ENCODE results near the gene COPS7A. TPM values are rescaled to one million over a fixed set of nuclear protein-coding genes. Genes with fewer than 3 reads are reported as not detected.

COPS7A gene
- total RNA-seq, 1 experiment from 2014 or later = 67.8 TPM

DNA sequence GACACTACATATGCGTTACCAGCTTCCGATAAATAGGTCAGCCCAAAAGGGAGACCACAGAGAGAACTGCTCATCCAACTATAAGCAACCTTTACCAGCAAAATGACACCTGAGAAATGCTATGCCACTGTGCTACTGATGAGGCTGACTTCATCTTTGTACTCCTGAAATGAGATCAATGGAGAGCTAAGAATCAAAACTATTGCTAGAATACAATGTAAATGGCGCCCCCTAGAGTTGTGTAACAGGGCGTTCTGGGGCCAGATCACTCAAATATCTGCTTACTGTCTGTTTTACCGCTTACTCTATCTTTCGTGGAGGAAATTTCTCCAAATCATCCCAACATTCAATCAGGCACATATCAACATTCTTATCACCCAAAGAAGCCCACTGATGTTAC lies 39.2 kb upstream of the COPS7A start:
- H2AFZ ChIP-seq (ENCODE audit: low read depth, low read length, poor library complexity, severe bottlenecking) = no peak overlapping the region
- no peak overlapping the region for H3K9ac ChIP-seq (ENCODE audit: low read length)
- CTCF ChIA-PET = interaction anchor here (0.6 to 2.4 kb wide), 16 partner anchors 8 to 152 kb away, joined by 3 to 14 read pairs (median 3); partner anchors contain the start of gene COPS7A
- RAD21 ChIA-PET (ENCODE audit: low non-redundant PET in 1 of 2, low total read pairs in 2 of 2, uncharacterized antibody in 2 of 2, unreplicated experiment in 2 of 2) = interaction anchor here in 1 of 2 experiments (0.7 to 1.0 kb wide), 3 partner anchors 67 to 117 kb away, joined by 3 read pairs; partner anchors contain the start of gene NOP2
- intact Hi-C loops (cut with micrococcal nuclease) = loop anchor here (1.0 kb wide), 2 partner anchors 67 to 116 kb away; partner anchors contain the start of gene NOP2
- TF ChIP-seq SRF (IDR thresholded peaks at IDR 0.05; ENCODE audit: low read depth) = no peak
- peak; percentile 58 for TF ChIP-seq RAD21 (IDR thresholded peaks at IDR 0.05; ENCODE audit: low read depth)
- TF ChIP-seq FOSL1 (IDR thresholded peaks at IDR 0.05; ENCODE audit: low read depth) = no peak
- TF ChIP-seq, protein P1, sequence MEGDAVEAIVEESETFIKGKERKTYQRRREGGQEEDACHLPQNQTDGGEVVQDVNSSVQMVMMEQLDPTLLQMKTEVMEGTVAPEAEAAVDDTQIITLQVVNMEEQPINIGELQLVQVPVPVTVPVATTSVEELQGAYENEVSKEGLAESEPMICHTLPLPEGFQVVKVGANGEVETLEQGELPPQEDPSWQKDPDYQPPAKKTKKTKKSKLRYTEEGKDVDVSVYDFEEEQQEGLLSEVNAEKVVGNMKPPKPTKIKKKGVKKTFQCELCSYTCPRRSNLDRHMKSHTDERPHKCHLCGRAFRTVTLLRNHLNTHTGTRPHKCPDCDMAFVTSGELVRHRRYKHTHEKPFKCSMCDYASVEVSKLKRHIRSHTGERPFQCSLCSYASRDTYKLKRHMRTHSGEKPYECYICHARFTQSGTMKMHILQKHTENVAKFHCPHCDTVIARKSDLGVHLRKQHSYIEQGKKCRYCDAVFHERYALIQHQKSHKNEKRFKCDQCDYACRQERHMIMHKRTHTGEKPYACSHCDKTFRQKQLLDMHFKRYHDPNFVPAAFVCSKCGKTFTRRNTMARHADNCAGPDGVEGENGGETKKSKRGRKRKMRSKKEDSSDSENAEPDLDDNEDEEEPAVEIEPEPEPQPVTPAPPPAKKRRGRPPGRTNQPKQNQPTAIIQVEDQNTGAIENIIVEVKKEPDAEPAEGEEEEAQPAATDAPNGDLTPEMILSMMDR (IDR thresholded peaks at IDR 0.05 in 2 of 3, conservative IDR thresholded peaks at IDR 0.05 in 1 of 3; ENCODE audit: borderline replicate concordance in 1 of 3, insufficient read depth in 1 of 3, low read depth in 2 of 3, low read length in 2 of 3) = peak; percentile 52 to 86 (median 67); a peak in 5 of 6 replicates
- TF ChIP-seq, protein P2, sequence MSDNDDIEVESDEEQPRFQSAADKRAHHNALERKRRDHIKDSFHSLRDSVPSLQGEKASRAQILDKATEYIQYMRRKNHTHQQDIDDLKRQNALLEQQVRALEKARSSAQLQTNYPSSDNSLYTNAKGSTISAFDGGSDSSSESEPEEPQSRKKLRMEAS (IDR thresholded peaks at IDR 0.05) = no peak
- no peak for TF ChIP-seq EZH2 (IDR thresholded peaks at IDR 0.05)
- TF ChIP-seq CEBPB (IDR thresholded peaks at IDR 0.05; ENCODE audit: low read depth) = peak; percentile 48; the same call in 1 of the 2 replicates
- H4K20me1 ChIP-seq (ENCODE audit: insufficient read depth) = peaks cover 18% of the 10 kb centered on the region; the same call in 1 of the 2 replicates
- POLR2A ChIA-PET = interaction anchor here (1.0 kb wide), 1 partner anchor 76 kb away, joined by 3 read pairs; no protein-coding TSS in a partner anchor
- no peak overlapping the region for H3K4me2 ChIP-seq (ENCODE audit: low read length)
- BruUV-seq (replicated peaks) = no TSS peak
- H3K27ac ChIP-seq (ENCODE audit: low read depth, low read length) = no peak overlapping the region
- peaks cover 95% of the 10 kb centered on the region for H3K79me2 ChIP-seq (ENCODE audit: insufficient read depth, low read length)
- H3K27me3 ChIP-seq (ENCODE audit: insufficient read depth, low read length) = no peaks in the 10 kb centered on the region
- H3K9me2 ChIP-seq (ENCODE audit: insufficient read depth) = no peaks in the 10 kb centered on the region
- H3K4me1 ChIP-seq (ENCODE audit: control insufficient read depth in 1 of 2, insufficient read depth in 2 of 2, low read length in 2 of 2) = peaks cover 9 to 16% of the 10 kb centered on the region in 2 experiments; a peak in 3 of 4 replicates
- ATAC-seq = no peak
- H3K9me3 ChIP-seq (ENCODE audit: control insufficient read depth in 1 of 2, insufficient read depth in 1 of 2, low read depth in 1 of 2, low read length in 2 of 2) = no peaks in the 10 kb centered on the region
- H3K36me3 ChIP-seq (ENCODE audit: control insufficient read depth in 1 of 2, insufficient read depth in 2 of 2, low read length in 2 of 2) = peaks cover 5 to 33% of the 10 kb centered on the region in 2 experiments; a peak in 2 of 4 replicates
- DNase-seq (ENCODE audit: low read depth, low spot score) = peak; percentile 24
- no peak overlapping the region for H3K4me3 ChIP-seq (replicated peaks in 1 of 2; ENCODE audit: low read depth in 1 of 2, low read length in 2 of 2)

Data from HCT116 (cell line).